GM12878 (cell line): Measurements from ENCODE around the gene PTPRF. TPM values are rescaled to one million over a fixed set of nuclear protein-coding genes. Genes with fewer than 3 reads are reported as not detected.

ENCODE experiments used
- ATAC-seq: fragments of 200-7000 bp; cut with Tn5 transposase; 3 replicates; pipeline ENCODE4 v1.9.1; 2020; ENCODE audit warnings: mild to moderate bottlenecking, moderate library complexity
- BruUV-seq: library from RNA; stranded (reverse); fragments of 400-500 nt; replicated peaks from 2 replicates; lab custom pipeline; 2021; lab: Mats Ljungman, UMichigan
- CTCF ChIA-PET: fragments of 300-600 bp; sonication (Branson Sonifier 250); formaldehyde crosslinking; extraction: SDS; loops from one replicate; lab custom pipeline; 2021; ENCODE audit warnings: inconsistent platforms; lab: Yijun Ruan, JAX
- POLR2A ChIA-PET: fragments of 350-600 bp; formaldehyde crosslinking; extraction: SDS; loops from one replicate; lab custom pipeline; 2021; ENCODE audit warnings: inconsistent platforms; lab: Charles Lee
- RAD21 ChIA-PET: fragments of 300-600 bp; sonication (Branson Sonifier 250); formaldehyde crosslinking; loops from one replicate; lab custom pipeline; 2023; ENCODE audit warnings: antibody characterized with exemption; ENCODE audit not compliant: unreplicated experiment; lab: Charles Lee
- SMC1A ChIA-PET: fragments of 300-600 bp; sonication (Branson Sonifier 250); formaldehyde crosslinking; loops from one replicate; lab custom pipeline; 2023; ENCODE audit not compliant: unreplicated experiment, uncharacterized antibody; lab: Charles Lee
- DNase-seq: peaks from one replicate; pipeline ENCODE4 v3.0.0-alpha.2; 2011; ENCODE audit warnings: low read depth, low spot score
- FAIRE-seq: peaks from 3 replicates; lab custom pipeline; 2011; peaks lifted over from hg19 to GRCh38; lab: Jason Lieb, UNC
- H2AFZ ChIP-seq: 2 replicates; pipeline ENCODE4 v1.6.0; 2011; ENCODE audit warnings: low read depth, low read length, control low read depth; ENCODE audit not compliant: control insufficient read depth
- H3K27ac ChIP-seq: 2 replicates; pipeline ENCODE4 v1.5.1; 2011; ENCODE audit warnings: control low read depth; ENCODE audit not compliant: control insufficient read depth, insufficient read depth
- H3K27me3 ChIP-seq, 2 experiments: replicated peaks in 1 of 2; 2 replicates each; pipeline versions ENCODE4 v1.6.0 to v1.6.1; 2011; ENCODE audit warnings: low read length in 1 of 2; ENCODE audit not compliant: control insufficient read depth in 2 of 2, insufficient read depth in 2 of 2
- H3K36me3 ChIP-seq, 2 experiments: 2 replicates each; pipeline ENCODE4 v1.5.1; 2011; ENCODE audit warnings: low read length in 1 of 2; ENCODE audit not compliant: control insufficient read depth in 2 of 2, insufficient read depth in 2 of 2
- H3K4me1 ChIP-seq: 2 replicates; pipeline ENCODE4 v1.6.1; 2011; ENCODE audit warnings: mild to moderate bottlenecking, low read length, moderate library complexity, mixed read lengths; ENCODE audit not compliant: control insufficient read depth, insufficient read depth
- H3K4me2 ChIP-seq: 2 replicates; pipeline ENCODE4 v1.6.0; 2011; ENCODE audit warnings: control low read depth; ENCODE audit not compliant: control insufficient read depth, insufficient read depth
- H3K4me3 ChIP-seq: fragments of 200-600 bp; sonication (generic); 2 replicates; pipeline ENCODE4 v1.5.1; 2016
- H3K79me2 ChIP-seq: 2 replicates; pipeline ENCODE4 v1.6.0; 2011; ENCODE audit warnings: low read length; ENCODE audit not compliant: control insufficient read depth, insufficient read depth
- H3K9ac ChIP-seq: 2 replicates; pipeline ENCODE4 v1.8.0; 2011; ENCODE audit warnings: low read length, control low read depth, mixed read lengths; ENCODE audit not compliant: control insufficient read depth, insufficient read depth
- H3K9me3 ChIP-seq: replicated peaks from 3 replicates; pipeline ENCODE4 v1.5.1; 2011; ENCODE audit warnings: mild to moderate bottlenecking, low read length; ENCODE audit not compliant: control insufficient read depth, insufficient read depth
- H4K20me1 ChIP-seq: 2 replicates; pipeline ENCODE4 v1.6.0; 2011; ENCODE audit not compliant: control insufficient read depth, insufficient read depth
- CHD2 ChIP-seq: IDR thresholded peaks from 2 replicates; pipeline ENCODE4 v1.6.1; 2011; ENCODE audit warnings: low read depth, low read length, improper control_type of control experiment, borderline replicate concordance
- CREB1 ChIP-seq: IDR thresholded peaks from 2 replicates; pipeline ENCODE4 v1.6.1; 2012; ENCODE audit warnings: low read depth, mild to moderate bottlenecking, inconsistent platforms
- DPF2 ChIP-seq: fragments of 450-650 bp; IDR thresholded peaks from 2 replicates; pipeline ENCODE4 v1.6.1; 2017; ENCODE audit warnings: mild to moderate bottlenecking
- EED ChIP-seq: sonication (generic); IDR thresholded peaks from 2 replicates; pipeline ENCODE4 v1.6.1; 2016; ENCODE audit warnings: antibody characterized with exemption, low read depth
- EGR1 ChIP-seq, 2 experiments: IDR thresholded peaks; 1 replicate in 1 of 2; 2 replicates in 1 of 2; pipeline ENCODE4 v1.6.1; 2011 to 2012; ENCODE audit warnings: low read depth in 2 of 2, low read length in 2 of 2, borderline replicate concordance in 1 of 2, mild to moderate bottlenecking in 1 of 2, moderate library complexity in 1 of 2
- HDAC2 ChIP-seq: fragments of 200-600 bp; sonication (generic); IDR thresholded peaks from 2 replicates; pipeline ENCODE4 v1.6.1; 2017
- KDM1A ChIP-seq: fragments of 200-600 bp; sonication (generic); IDR thresholded peaks from 2 replicates; pipeline ENCODE4 v1.6.1; 2016; ENCODE audit warnings: borderline replicate concordance
- MTA2 ChIP-seq: fragments of 450-650 bp; IDR thresholded peaks from 2 replicates; pipeline ENCODE4 v1.6.1; 2016; ENCODE audit warnings: low read depth, mild to moderate bottlenecking, moderate library complexity
- MXI1 ChIP-seq: fragments of 150-350 bp; IDR thresholded peaks from 2 replicates; pipeline ENCODE4 v1.6.1; 2011; ENCODE audit warnings: low read depth, mild to moderate bottlenecking, inconsistent platforms, low read length, improper control_type of control experiment
- NFYB ChIP-seq: IDR thresholded peaks from 2 replicates; pipeline ENCODE4 v1.6.1; 2011; ENCODE audit warnings: low read depth, mild to moderate bottlenecking, low read length, improper control_type of control experiment, moderate library complexity; ENCODE audit not compliant: insufficient read depth
- PML ChIP-seq: IDR thresholded peaks from 2 replicates; pipeline ENCODE4 v1.6.1; 2012; ENCODE audit warnings: low read length, inconsistent platforms
- SIX5 ChIP-seq: IDR thresholded peaks from 2 replicates; pipeline ENCODE4 v1.6.1; 2011; ENCODE audit warnings: mild to moderate bottlenecking, low read depth, low read length, moderate library complexity; ENCODE audit not compliant: severe bottlenecking
- USF1 ChIP-seq: IDR thresholded peaks from 2 replicates; pipeline ENCODE4 v1.6.1; 2011; ENCODE audit warnings: borderline replicate concordance, low read depth, mild to moderate bottlenecking, moderate library complexity, mixed read lengths, low read length; ENCODE audit not compliant: insufficient read depth; ENCODE audit errors: extremely low read length
- ZNF207 ChIP-seq: fragments of 450-650 bp; IDR thresholded peaks from 2 replicates; pipeline ENCODE4 v1.6.1; 2014; ENCODE audit warnings: antibody characterized with exemption, mild to moderate bottlenecking, borderline replicate concordance
- WGBS: methylation state at CpG from one replicate; pipeline ENCODE4 v1.1.6; 2016; ENCODE audit warnings: low lambda C conversion rate; ENCODE audit not compliant: insufficient replicate concordance, insufficient coverage; ENCODE audit errors: missing lambda C conversion rate; 5-methylcytosine and 5-hydroxymethylcytosine counted together
- in situ Hi-C: fragments of 300-500 bp; cut with MboI; formaldehyde crosslinking; loops from 9 replicates; pipeline ENCODE4 v1.14.3; 2018; ENCODE audit warnings: mixed read lengths
- intact Hi-C: fragments of 100-400 bp; cut with micrococcal nuclease; formaldehyde crosslinking; loops from one replicate; pipeline ENCODE4 v1.14.2; 2022; ENCODE audit not compliant: unreplicated experiment
- polyA plus RNA-seq, 11 experiments: library from polyadenylated mRNA; depleted of rRNA in 4 of 11; unstranded in 6 of 11; stranded (reverse) in 5 of 11; fragments of >200 nt; fragmentation: Nextera tagmentation in 4 of 11; fragmentation: Illumina TruSeq in 1 of 11; extraction: Ambion mirVana in 4 of 11; extraction: Trizol in 1 of 11; gene quantifications; 1 replicate in 1 of 11; 2 replicates in 10 of 11; pipeline versions ENCODE4 v1.2.1 to v1.2.3, GENCODE V29; 2011 to 2016; ENCODE audit warnings: inconsistent platforms in 2 of 11, missing spikeins in 2 of 11, low read depth in 1 of 11
- total RNA-seq, 4 experiments: library from RNA; depleted of rRNA in 3 of 4; stranded (reverse); fragments of >200 nt in 3 of 4; fragmentation: Illumina TruSeq in 1 of 4; extraction: Trizol in 1 of 4; gene quantifications; 2 replicates each; pipeline versions ENCODE4 v1.2.1 to v1.2.3, GENCODE V29; 2013 to 2021
- TF ChIP-seq, protein P1 (sequence below): IDR thresholded peaks from 2 replicates; pipeline ENCODE4 v1.6.1; 2012; ENCODE audit warnings: mild to moderate bottlenecking, low read depth, low read length
- TF ChIP-seq, protein P2 (sequence below): fragments of 150-350 bp; IDR thresholded peaks from 2 replicates; pipeline ENCODE4 v1.6.1; 2014; ENCODE audit warnings: mild to moderate bottlenecking, low read depth, low read length

The PTPRF gene
- total and polyA plus RNA-seq, 10 of the 15 experiments (the other 5 are each of a cell fraction or from before 2014, with no cell fraction given) = 0.04 to 2.6 (median 0.32) TPM

DNA sequence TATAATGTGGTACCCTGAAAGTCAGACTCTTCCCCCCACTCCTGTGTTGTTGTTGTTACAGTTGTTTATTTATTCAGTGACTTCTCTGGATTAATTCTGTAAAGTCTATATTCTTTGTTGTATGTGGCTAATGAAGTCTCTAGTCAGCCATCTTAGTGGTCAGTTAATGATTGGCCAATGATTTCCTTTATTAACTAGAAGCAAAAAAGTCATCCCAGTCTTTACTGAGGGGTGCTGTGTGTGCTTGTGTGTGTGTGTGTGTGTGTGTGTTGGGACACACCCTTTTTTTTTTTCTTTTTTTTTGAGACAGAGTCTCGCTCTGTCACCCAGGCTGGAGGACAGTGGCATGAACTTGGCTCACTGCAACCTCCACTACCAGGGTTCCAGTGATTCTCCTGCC lies 39.6 kb upstream of the PTPRF start:
- H3K27me3 ChIP-seq = peaks cover 0 to 1% of the 10 kb centered on the region in 2 experiments; a peak in 2 of 4 replicates
- no peak for TF ChIP-seq CHD2
- no peak for TF ChIP-seq EED
- no peak for TF ChIP-seq PML
- no peak for TF ChIP-seq USF1
- TF ChIP-seq, protein P1, sequence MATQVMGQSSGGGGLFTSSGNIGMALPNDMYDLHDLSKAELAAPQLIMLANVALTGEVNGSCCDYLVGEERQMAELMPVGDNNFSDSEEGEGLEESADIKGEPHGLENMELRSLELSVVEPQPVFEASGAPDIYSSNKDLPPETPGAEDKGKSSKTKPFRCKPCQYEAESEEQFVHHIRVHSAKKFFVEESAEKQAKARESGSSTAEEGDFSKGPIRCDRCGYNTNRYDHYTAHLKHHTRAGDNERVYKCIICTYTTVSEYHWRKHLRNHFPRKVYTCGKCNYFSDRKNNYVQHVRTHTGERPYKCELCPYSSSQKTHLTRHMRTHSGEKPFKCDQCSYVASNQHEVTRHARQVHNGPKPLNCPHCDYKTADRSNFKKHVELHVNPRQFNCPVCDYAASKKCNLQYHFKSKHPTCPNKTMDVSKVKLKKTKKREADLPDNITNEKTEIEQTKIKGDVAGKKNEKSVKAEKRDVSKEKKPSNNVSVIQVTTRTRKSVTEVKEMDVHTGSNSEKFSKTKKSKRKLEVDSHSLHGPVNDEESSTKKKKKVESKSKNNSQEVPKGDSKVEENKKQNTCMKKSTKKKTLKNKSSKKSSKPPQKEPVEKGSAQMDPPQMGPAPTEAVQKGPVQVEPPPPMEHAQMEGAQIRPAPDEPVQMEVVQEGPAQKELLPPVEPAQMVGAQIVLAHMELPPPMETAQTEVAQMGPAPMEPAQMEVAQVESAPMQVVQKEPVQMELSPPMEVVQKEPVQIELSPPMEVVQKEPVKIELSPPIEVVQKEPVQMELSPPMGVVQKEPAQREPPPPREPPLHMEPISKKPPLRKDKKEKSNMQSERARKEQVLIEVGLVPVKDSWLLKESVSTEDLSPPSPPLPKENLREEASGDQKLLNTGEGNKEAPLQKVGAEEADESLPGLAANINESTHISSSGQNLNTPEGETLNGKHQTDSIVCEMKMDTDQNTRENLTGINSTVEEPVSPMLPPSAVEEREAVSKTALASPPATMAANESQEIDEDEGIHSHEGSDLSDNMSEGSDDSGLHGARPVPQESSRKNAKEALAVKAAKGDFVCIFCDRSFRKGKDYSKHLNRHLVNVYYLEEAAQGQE = no peak
- TF ChIP-seq EGR1 (IDR thresholded peaks at IDR 0.05; ENCODE audit: borderline replicate concordance in 1 of 2, low read depth in 2 of 2, low read length in 2 of 2) = no peak
- TF ChIP-seq ZNF207 = no peak
- no peak for TF ChIP-seq MXI1
- no peak for TF ChIP-seq NFYB
- TF ChIP-seq MTA2 = no peak
- TF ChIP-seq, protein P2, sequence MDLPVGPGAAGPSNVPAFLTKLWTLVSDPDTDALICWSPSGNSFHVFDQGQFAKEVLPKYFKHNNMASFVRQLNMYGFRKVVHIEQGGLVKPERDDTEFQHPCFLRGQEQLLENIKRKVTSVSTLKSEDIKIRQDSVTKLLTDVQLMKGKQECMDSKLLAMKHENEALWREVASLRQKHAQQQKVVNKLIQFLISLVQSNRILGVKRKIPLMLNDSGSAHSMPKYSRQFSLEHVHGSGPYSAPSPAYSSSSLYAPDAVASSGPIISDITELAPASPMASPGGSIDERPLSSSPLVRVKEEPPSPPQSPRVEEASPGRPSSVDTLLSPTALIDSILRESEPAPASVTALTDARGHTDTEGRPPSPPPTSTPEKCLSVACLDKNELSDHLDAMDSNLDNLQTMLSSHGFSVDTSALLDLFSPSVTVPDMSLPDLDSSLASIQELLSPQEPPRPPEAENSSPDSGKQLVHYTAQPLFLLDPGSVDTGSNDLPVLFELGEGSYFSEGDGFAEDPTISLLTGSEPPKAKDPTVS = no peak
- no peak for TF ChIP-seq HDAC2
- no peak for TF ChIP-seq SIX5
- TF ChIP-seq CREB1 = no peak
- no peak for TF ChIP-seq DPF2
- TF ChIP-seq KDM1A = no peak
- no peaks in the 10 kb centered on the region for H3K4me1 ChIP-seq
- in situ Hi-C loops (no loop called here), intact Hi-C loops (no loop called here)
- no peak overlapping the region for H3K4me3 ChIP-seq
- ChIA-PET SMC1A (no interaction called here), CTCF (interaction anchor here (0.8 kb wide), 1 partner anchor 272 kb away, joined by 3 read pairs; no protein-coding TSS in a partner anchor), RAD21 (no interaction called here), POLR2A (interaction anchor here (0.6 kb wide), 1 partner anchor 29 kb away, joined by 3 read pairs; no protein-coding TSS in a partner anchor)
- H3K27ac ChIP-seq = no peak overlapping the region
- peaks cover 2% of the 10 kb centered on the region; the same call in 2 of the 3 replicates for H3K9me3 ChIP-seq
- WGBS = no CpG with 5 or more reads among the region's 1 CpG
- no peaks in the 10 kb centered on the region for H4K20me1 ChIP-seq
- H3K9ac ChIP-seq = no peak overlapping the region
- no peaks in the 10 kb centered on the region for H3K79me2 ChIP-seq
- DNase-seq (no peak), ATAC-seq (no peak), FAIRE-seq (no peak)
- no TSS peak for BruUV-seq
- H2AFZ ChIP-seq = no peak overlapping the region
- H3K36me3 ChIP-seq = no peaks in the 10 kb centered on the region
- H3K4me2 ChIP-seq = no peak overlapping the region
